HepG2 (cell line): ENCODE measurements around the gene EPB41L5. TPM values are rescaled to one million over a fixed set of nuclear protein-coding genes. Genes with fewer than 3 reads are reported as not detected.

Experiments
- BRCA1 ChIP-seq: sonication (generic); formaldehyde crosslinking; IDR thresholded peaks from 2 replicates; pipeline ENCODE4 v1.4.0; 2020; ENCODE audit warnings: missing genetic modification reagents
- DPF2 ChIP-seq: sonication (generic); formaldehyde crosslinking; IDR thresholded peaks from 2 replicates; pipeline ENCODE4 v1.4.0; 2020; ENCODE audit warnings: mild to moderate bottlenecking, low read depth, missing genetic modification reagents, borderline replicate concordance
- FOXO1 ChIP-seq: sonication (generic); formaldehyde crosslinking; IDR thresholded peaks from 2 replicates; pipeline ENCODE4 v1.4.0; 2020; ENCODE audit warnings: missing genetic modification reagents
- HIVEP1 ChIP-seq: sonication (generic); formaldehyde crosslinking; IDR thresholded peaks from 2 replicates; pipeline ENCODE4 v1.4.0; 2020; ENCODE audit warnings: mild to moderate bottlenecking, missing genetic modification reagents
- HMGA1 ChIP-seq: sonication (generic); formaldehyde crosslinking; conservative IDR thresholded peaks from 2 replicates; pipeline ENCODE4 v1.4.0; 2020; ENCODE audit warnings: missing genetic modification reagents
- MAF1 ChIP-seq: sonication (generic); formaldehyde crosslinking; IDR thresholded peaks from 2 replicates; pipeline ENCODE4 v1.5.0; 2020; ENCODE audit warnings: missing genetic modification reagents, borderline replicate concordance
- NFE2L1 ChIP-seq: sonication (generic); formaldehyde crosslinking; IDR thresholded peaks from 2 replicates; pipeline ENCODE4 v1.4.0; 2020; ENCODE audit warnings: missing genetic modification reagents, mild to moderate bottlenecking, borderline replicate concordance
- NR2F2 ChIP-seq: IDR thresholded peaks from 2 replicates; pipeline ENCODE4 v1.6.1; 2012; ENCODE audit warnings: low read depth, inconsistent platforms, borderline replicate concordance
- PCBP1 ChIP-seq: fragments of 200-400 bp; formaldehyde crosslinking; IDR thresholded peaks from 2 replicates; pipeline ENCODE4 v1.6.1; 2017; ENCODE audit warnings: mild to moderate bottlenecking, low read depth, low read length, borderline replicate concordance
- SOX6 ChIP-seq, 2 experiments: fragments of 450-650 bp in 1 of 2; sonication (generic) in 1 of 2; formaldehyde crosslinking in 1 of 2; IDR thresholded peaks; 2 replicates each; pipeline versions ENCODE4 v1.4.0 to v1.6.1; 2017 to 2020; ENCODE audit warnings: antibody characterized with exemption in 1 of 2, mild to moderate bottlenecking in 1 of 2, missing genetic modification reagents in 1 of 2
- ZNF550 ChIP-seq: sonication (generic); formaldehyde crosslinking; IDR thresholded peaks from 2 replicates; pipeline ENCODE4 v1.4.0; 2020; ENCODE audit warnings: mild to moderate bottlenecking, missing genetic modification reagents, borderline replicate concordance
- ZNF556 ChIP-seq: sonication (generic); formaldehyde crosslinking; IDR thresholded peaks from 2 replicates; pipeline ENCODE4 v1.4.0; 2020; ENCODE audit warnings: mild to moderate bottlenecking, missing genetic modification reagents, borderline replicate concordance
- ZNF710 ChIP-seq: sonication (generic); formaldehyde crosslinking; IDR thresholded peaks from 2 replicates; pipeline ENCODE4 v1.5.0; 2020; ENCODE audit warnings: mild to moderate bottlenecking, missing genetic modification reagents, borderline replicate concordance
- polyA plus RNA-seq, 8 experiments: library from polyadenylated mRNA; depleted of rRNA in 3 of 8; stranded (reverse) in 7 of 8; unstranded in 1 of 8; fragments of >200 nt; fragmentation: Illumina TruSeq in 4 of 8; extraction: Trizol in 4 of 8; gene quantifications; 2 replicates each; pipeline versions ENCODE4 v1.2.1 to v1.2.3, GENCODE V29; 2011 to 2016; ENCODE audit warnings: low read depth in 4 of 8, missing spikeins in 1 of 8, mixed read lengths in 1 of 8; ENCODE audit not compliant: insufficient read depth in 1 of 8
- total RNA-seq, 5 experiments: library from RNA; depleted of rRNA; stranded (reverse); fragments of >200 nt; fragmentation: Illumina TruSeq; extraction: Trizol; gene quantifications; 2 replicates each; pipeline ENCODE4 v1.2.3, GENCODE V29; 2016; ENCODE audit warnings: low read depth in 1 of 5
- TF ChIP-seq, protein P1 (sequence below): sonication (generic); formaldehyde crosslinking; IDR thresholded peaks from one replicate; pipeline ENCODE4 v1.5.1; 2020; ENCODE audit warnings: mild to moderate bottlenecking, missing genetic modification reagents; ENCODE audit errors: not compliant biosample characterization
- TF ChIP-seq, protein P2 (sequence below): sonication (generic); formaldehyde crosslinking; IDR thresholded peaks from 2 replicates; pipeline ENCODE4 v1.4.0; 2020; ENCODE audit warnings: missing genetic modification reagents

Gene EPB41L5
- total and polyA plus RNA-seq, 2 of the 13 experiments (the other 11 are each of a cell fraction or from before 2014, with no cell fraction given): 40.5 to 47.5 TPM

GRCh38 chr2:120012771-120013596, at the start of gene EPB41L5 (continued):
- TF ChIP-seq ZNF550: 0 out of 2 replicates have a peak, but pooled peaks have one; percentile 65
- TF ChIP-seq HMGA1 (CRISPR knock-in tag): no peak
- peak; percentile 75; the same call in 1 of the 2 replicates for TF ChIP-seq ZNF710 (CRISPR knock-in tag)
- TF ChIP-seq SOX6 (IDR thresholded peaks at IDR 0.05): no peak
- peak; percentile 69 for TF ChIP-seq SOX6 (CRISPR knock-in tag; IDR thresholded peaks at IDR 0.05)
- TF ChIP-seq BRCA1: 0 out of 2 replicates have a peak, but pooled peaks have one; percentile 58
- TF ChIP-seq NFE2L1: peak; percentile 54; the same call in 1 of the 2 replicates
- TF ChIP-seq NR2F2: no peak
- TF ChIP-seq, protein P1, sequence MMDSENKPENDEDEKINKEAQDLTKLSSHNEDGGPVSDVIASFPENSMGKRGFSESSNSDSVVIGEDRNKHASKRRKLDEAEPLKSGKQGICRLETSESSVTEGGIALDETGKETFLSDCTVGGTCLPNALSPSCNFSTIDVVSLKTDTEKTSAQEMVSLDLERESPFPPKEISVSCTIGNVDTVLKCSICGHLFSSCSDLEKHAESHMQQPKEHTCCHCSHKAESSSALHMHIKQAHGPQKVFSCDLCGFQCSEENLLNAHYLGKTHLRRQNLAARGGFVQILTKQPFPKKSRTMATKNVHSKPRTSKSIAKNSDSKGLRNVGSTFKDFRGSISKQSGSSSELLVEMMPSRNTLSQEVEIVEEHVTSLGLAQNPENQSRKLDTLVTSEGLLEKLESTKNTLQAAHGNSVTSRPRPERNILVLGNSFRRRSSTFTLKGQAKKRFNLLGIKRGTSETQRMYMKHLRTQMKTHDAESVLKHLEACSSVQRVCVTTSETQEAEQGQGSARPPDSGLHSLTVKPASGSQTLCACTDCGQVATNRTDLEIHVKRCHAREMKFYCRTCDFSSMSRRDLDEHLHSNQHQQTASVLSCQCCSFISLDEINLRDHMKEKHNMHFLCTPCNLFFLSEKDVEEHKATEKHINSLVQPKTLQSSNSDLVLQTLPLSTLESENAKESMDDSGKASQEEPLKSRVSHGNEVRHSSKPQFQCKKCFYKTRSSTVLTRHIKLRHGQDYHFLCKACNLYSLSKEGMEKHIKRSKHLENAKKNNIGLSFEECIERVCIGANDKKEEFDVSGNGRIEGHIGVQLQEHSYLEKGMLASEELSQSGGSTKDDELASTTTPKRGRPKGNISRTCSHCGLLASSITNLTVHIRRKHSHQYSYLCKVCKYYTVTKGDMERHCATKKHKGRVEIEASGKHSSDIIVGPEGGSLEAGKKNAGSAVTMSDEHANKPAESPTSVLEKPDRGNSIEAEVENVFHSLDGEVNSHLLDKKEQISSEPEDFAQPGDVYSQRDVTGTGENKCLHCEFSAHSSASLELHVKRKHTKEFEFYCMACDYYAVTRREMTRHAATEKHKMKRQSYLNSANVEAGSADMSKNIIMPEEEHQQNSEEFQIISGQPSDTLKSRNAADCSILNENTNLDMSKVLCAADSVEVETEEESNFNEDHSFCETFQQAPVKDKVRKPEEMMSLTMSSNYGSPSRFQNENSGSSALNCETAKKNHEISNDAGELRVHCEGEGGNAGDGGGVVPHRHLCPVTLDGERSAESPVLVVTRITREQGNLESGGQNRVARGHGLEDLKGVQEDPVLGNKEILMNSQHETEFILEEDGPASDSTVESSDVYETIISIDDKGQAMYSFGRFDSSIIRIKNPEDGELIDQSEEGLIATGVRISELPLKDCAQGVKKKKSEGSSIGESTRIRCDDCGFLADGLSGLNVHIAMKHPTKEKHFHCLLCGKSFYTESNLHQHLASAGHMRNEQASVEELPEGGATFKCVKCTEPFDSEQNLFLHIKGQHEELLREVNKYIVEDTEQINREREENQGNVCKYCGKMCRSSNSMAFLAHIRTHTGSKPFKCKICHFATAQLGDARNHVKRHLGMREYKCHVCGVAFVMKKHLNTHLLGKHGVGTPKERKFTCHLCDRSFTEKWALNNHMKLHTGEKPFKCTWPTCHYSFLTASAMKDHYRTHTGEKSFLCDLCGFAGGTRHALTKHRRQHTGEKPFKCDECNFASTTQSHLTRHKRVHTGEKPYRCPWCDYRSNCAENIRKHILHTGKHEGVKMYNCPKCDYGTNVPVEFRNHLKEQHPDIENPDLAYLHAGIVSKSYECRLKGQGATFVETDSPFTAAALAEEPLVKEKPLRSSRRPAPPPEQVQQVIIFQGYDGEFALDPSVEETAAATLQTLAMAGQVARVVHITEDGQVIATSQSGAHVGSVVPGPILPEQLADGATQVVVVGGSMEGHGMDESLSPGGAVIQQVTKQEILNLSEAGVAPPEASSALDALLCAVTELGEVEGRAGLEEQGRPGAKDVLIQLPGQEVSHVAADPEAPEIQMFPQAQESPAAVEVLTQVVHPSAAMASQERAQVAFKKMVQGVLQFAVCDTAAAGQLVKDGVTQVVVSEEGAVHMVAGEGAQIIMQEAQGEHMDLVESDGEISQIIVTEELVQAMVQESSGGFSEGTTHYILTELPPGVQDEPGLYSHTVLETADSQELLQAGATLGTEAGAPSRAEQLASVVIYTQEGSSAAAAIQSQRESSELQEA (CRISPR knock-in tag): peak; percentile 91
- peak; percentile 43; the same call in 1 of the 2 replicates for TF ChIP-seq PCBP1
- peak; percentile 67 for TF ChIP-seq HIVEP1
- peak; percentile 72 for TF ChIP-seq FOXO1
- TF ChIP-seq MAF1 (CRISPR knock-in tag): peak; percentile 86; the same call in 1 of the 2 replicates
- peak; percentile 85; the same call in 1 of the 2 replicates for TF ChIP-seq ZNF556 (CRISPR knock-in tag)
- TF ChIP-seq, protein P2, sequence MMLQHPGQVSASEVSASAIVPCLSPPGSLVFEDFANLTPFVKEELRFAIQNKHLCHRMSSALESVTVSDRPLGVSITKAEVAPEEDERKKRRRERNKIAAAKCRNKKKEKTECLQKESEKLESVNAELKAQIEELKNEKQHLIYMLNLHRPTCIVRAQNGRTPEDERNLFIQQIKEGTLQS (CRISPR knock-in tag): peak; percentile 53; the same call in 1 of the 2 replicates
- TF ChIP-seq DPF2 (CRISPR knock-in tag): no peak
